HG02973 (cell line): Measurements from ENCODE around the gene FRAS1.
A peak's percentile ranks its signal among the peaks of the same experiment; 100 is the strongest.

ENCODE experiments used
- ATAC-seq: cut with Tn5 transposase; IDR thresholded peaks from one replicate; pipeline ENCODE4 v1.9.1; 2021; ENCODE audit warnings: moderate library complexity; ENCODE audit not compliant: unreplicated experiment

FRAS1 gene

DNA sequence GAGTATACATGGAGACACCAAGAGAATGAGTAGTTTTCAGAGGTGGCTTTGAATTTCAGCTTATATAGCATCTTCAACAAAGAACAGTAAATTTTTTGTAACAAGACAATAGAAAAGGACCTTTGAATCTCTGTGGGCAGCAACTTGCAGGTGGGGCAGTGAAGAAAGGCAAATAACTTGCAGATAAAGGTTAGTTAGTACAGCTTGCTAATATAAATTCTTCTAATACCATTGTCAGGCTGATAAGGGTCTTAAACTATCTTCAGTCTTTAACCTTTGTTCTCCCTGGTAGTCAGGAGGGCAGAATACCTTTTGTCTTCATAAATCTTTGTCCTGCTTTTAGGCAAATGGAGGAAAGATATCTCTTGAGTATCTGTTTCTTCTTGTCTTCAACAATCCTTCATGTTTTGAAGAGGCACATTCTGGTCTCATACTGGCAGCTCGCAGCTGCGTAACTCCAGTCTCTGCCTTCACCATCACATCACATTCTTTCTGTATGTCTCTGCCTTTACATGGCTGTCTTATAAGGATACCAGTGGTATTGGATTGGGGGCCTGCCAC, 510.5 kb downstream of the FRAS1 start:
- ATAC-seq = no peak

DNA sequence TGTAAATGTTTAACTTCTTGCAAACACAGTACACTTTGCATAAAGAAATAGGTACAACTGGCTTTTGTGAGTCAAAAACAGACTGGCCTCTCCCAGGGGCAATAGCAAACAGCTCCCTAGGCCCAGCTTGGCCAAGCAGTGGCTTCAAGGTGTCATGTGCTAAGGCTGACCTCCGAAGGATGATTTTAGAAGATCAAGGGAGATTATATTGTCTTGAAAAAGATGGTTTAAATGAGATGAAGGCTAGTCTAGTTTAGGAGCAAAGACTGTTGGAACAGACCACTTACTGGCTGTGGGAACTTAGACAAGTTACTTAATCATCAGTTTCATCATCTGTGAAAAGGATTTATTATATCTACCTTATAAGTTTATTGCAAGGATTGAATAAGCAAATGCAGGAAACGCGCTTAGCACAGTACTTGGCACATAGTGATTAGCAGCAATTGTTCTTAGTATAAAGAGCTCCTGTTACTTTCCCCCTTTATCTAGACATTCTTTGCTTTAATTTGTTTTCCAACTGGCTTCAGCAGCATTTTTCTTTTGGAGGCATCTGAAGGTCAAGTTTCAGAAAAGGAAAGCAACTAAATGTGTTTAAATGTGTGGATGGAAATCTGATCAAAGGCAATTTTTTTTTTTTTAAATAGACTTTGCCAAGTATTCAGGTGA, 511.6 kb downstream of the FRAS1 start:
- peak; percentile 64 for ATAC-seq

DNA sequence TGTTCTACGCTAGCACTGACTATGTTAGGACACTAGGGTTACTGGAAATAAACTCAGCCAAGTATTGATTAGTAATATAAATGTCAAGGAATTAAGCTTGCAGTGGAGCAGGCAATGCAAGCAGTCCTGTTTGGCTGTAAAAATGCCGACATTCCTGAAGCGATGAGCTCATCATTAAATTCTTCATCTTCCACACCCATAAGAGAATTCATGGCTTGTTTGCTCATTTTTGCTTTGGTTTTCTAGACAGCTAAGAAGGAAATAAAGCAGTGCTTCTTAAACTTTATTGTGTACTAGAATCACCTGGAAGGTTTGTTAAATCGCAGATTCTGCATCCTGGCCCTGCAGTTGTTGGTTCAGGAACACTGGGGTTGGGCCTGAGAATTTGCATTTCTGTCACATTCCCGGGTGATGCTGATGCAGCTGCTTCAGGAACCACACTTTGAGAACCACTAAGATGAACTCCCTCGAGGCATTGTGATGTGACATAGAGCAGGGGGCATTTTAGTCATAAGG, 512.2 kb downstream of the FRAS1 start:
- ATAC-seq = no peak

DNA sequence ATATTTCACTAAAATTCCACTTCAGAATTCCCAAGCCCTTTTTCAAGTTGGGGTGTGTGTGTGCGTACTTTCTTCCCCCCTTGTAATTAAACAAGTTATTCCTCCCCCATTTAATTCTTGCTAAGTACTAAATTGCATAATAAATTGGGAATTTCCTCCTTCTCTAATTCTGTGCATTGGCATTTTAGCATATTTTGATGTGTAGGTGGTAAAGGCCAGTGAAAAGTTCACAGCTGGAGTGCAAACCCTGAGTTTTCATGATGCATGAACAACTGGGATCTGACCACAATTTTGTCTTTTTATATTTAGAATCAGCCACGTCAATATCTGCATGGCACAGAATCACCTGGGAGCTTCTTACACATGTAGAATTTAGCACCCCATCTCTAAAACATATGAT, 513.0 kb downstream of the FRAS1 start:
- no peak for ATAC-seq

DNA sequence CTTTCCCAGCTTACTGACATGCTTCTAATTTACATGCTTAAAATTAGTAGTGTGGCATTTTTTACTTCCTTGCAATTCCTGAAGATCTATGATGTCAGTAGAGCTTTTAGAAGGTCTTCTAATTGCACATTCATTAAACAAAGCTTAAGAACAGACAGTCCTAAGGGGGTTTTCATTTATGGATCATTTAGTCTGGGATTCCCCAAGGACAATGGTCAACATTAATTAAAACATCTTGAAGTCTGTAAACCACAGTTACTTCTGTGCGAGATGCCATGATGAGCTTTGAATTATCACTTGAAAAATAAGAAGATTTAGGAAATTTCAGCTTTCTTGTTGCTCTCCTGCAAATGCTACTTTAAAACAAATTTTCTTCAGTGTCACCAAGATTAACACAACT, 514.7 kb downstream of the FRAS1 start:
- no peak for ATAC-seq

DNA sequence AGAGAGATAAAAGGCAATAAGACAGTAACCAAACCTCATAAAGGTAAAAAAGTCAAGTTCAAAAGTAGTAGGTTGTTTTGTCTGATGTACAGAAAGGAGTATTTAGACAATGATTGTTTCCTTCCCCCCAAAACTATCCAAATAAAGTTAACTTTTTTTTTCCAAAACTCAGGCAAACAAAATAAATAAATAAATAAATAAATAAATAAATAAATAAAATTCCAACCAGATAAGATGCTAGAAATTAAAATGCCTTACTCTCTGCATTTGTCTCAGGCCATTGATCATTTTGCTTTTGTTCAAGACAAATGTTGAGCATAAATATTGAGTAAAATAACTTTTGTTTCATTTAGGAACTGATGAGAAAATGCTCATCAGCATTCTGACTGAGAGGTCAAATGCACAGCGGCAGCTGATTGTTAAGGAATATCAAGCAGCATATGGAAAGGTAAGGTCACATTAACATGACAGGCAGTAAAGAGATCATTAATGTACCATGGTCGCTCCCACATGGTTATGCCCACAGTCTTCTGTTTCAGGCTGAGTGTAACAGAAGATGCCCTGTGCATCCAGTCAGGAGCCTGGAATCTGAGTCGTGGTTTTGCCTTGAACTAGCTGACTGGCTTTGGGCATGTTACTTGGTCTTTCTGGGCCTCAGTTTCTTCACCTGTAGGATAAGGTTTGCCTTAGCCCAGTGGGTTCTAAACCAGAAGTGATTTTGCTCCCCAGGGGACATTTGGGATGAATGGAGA, 521.7 kb downstream of the FRAS1 start:
- no peak for ATAC-seq

DNA sequence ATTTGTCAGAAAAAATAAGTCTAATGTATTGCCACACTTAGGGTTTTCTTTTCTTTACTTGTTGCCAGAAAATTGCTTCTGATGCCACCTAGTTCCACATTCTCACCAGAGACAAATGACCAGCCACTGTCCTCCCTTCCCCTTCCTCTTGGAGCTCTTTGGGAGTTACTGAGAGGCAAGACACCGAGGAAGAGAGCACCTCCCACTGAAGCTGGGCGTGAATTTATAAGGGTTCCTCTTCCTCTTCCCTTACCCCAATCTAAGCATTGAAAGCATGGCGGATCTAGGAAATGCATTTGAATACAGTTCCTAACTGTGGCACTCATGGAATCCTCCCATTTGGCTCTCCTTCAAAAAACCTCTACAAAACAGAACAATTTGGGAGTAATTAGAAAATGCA, 524.5 kb downstream of the FRAS1 start:
- ATAC-seq = no peak

DNA sequence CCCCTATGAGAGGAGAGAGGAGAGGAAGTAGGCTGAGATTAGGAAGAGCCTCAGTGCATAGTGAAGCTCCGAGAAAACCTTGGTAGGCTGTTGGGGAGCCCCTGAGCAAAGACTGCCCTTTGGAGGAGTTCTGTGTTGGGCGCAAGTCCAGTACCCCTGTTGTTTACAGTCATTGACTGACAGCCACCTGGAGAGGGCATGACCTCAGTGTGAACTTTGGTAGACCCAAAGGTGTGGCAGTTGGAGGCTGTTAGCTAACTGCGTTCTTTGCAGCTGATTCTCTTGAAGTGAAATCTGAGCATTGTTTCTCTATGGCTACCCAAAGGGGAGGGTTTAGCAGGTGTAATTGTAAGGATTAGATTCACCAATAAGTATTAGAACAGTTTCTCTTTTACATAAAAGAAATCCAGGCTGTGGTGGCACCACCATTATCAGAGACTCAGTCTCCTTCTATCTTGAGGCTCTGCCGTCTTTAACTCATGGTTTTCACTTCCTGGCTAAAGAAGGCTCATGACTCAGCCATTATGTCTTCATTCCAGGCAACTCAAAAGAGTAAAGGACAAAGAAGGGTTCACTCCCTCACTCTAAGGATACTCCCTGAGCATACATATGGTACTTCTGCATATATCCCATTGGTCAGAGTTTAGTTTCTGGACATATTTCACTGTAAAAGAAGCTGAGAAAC, 527.9 kb downstream of the FRAS1 start:
- ATAC-seq = no peak

DNA sequence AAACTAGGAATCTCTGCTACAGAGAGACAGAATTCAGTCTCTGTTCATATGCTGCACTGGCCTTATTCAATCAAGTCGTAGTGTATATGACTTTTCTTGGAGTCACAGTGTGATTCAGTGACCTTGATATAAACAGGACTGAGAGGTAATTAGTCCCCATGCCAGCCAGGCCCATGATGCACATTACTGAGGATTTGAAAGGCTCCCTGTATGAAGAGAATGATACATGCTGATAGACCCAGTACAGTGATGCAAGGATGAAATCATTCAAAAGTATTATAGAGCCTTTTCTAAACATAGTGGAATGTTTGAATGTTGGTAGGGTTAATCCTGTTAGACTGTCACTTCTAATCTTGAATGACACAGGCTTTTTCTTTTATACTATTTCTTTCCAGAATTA, 528.5 kb downstream of the FRAS1 start:
- no peak for ATAC-seq

DNA sequence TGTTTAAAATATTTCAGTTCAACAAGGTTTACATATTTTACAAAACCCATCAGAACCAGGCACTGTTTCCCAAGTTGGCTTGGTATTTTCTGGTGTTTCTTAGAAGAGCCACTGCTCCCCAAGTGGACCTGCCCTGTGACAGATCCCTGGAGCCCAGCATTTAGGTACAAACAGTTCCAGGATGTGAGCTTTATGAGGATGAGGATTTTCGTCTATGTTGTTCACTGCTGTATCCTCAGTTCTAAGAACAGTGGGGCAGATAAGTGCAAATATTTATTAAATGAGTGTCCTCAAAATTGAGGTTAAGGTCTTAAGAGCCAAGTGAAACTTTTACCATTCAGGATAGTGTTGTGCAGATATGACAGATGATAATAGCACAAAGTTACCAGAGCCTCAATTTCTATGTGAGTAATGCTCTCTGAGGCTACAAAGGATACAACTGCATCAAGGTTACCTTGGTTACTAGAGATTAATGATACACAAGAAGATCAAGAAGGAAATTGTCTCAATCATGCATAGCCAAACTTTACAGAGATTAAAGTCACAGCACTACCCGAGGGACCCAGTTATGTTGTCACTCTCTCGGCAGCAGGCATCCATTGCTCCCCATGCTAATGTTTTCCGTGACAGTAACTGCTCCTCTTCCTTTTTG, 531.9 kb downstream of the FRAS1 start:
- no peak for ATAC-seq

DNA sequence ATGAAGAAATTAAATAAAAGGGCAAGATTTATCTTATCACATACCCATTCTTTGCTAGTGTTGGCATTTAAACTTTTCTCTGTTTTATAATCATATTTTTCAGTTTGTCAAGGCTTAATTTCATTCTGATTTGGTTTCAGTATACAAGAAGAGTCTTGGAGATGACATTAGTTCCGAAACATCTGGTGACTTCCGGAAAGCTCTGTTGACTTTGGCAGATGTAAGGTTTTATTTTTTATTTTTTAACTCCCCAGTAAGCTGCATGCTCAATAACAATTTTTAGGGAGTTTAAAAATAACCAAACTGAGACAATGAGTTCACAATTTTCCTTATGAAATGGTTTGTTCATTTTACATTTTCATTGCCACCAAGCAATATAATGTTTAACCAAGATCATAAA, 534.3 kb downstream of the FRAS1 start:
- no peak for ATAC-seq

DNA sequence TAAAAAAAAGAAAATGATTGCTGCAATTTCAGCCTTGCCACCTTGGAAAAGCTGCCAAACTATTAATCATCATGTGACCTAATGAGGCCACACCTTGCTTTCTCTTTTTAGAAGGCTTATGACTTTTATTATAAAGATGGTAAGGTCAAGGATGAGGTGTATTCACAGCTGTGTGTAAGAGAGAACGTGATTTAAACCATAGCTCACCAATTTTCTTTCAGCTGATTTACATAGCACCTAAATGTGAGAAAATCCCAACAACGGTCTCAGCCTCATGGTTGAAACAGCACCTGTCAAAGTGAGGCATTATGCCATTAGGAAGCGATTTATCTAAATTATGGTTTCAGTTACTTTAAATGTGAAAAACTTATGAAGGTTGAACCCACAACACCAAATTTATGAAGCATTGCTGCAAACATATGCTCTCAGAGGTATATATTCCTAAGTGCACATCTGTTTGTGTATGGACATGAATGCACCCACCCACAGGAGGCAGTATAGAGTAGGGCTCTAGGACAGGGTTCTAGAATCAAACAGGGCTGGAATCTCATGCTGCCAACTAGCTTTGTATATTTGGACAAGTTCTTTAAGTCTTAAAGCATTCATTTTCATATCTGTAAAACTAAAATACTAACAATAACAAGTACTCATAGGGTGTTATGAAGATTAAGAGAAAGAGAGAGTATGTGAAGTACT, 535.1 kb downstream of the FRAS1 start:
- no peak for ATAC-seq
